Ovary (tissue), 9 donors: Measurements from ENCODE around the gene GSG1L. TPM values are rescaled to one million over a fixed set of nuclear protein-coding genes. Genes with fewer than 3 reads are reported as not detected.

ENCODE experiments used
- DNase-seq, 5 donors: peaks; one replicate each; pipeline ENCODE4 v3.0.0-alpha.2; 2019 to 2020
- H3K27ac ChIP-seq, 2 donors: fragments of 200-600 bp; one replicate each; pipeline versions ENCODE4 v1.5.1 to v1.8.0; 2019 to 2022
- H3K27me3 ChIP-seq: fragments of 200-600 bp; one replicate; pipeline ENCODE4 v1.8.0; 2022
- H3K36me3 ChIP-seq: fragments of 200-600 bp; sonication (generic); one replicate; pipeline ENCODE4 v1.5.1; 2019
- H3K4me1 ChIP-seq: one replicate; pipeline ENCODE4 v1.8.1; 2013; ENCODE audit warnings: mild to moderate bottlenecking, moderate library complexity; ENCODE audit not compliant: insufficient read depth
- H3K4me3 ChIP-seq: fragments of 200-600 bp; sonication (generic); one replicate; pipeline ENCODE4 v1.5.1; 2017
- H3K9me3 ChIP-seq, 2 donors: fragments of 200-600 bp in 1 of 2; sonication (generic) in 1 of 2; one replicate each; pipeline versions ENCODE4 v1.5.1 to v1.8.1; 2013 to 2019; ENCODE audit warnings: mild to moderate bottlenecking in 1 of 2, moderate library complexity in 1 of 2
- CTCF ChIP-seq, 3 donors: fragments of 450-650 bp in 2 of 3; fragments of 200-600 bp in 1 of 3; IDR thresholded peaks; one replicate each; pipeline versions ENCODE4 v1.5.1 to v1.8.0; 2016 to 2022; ENCODE audit warnings: antibody characterized with exemption in 3 of 3, mild to moderate bottlenecking in 1 of 3
- EP300 ChIP-seq: sonication (generic); formaldehyde crosslinking; IDR thresholded peaks from one replicate; pipeline ENCODE4 v1.6.1; 2017; ENCODE audit warnings: antibody characterized with exemption
- POLR2A ChIP-seq: fragments of 450-650 bp; IDR thresholded peaks from one replicate; pipeline ENCODE4 v1.6.1; 2017; ENCODE audit warnings: antibody characterized with exemption, mild to moderate bottlenecking, moderate library complexity
- WGBS, 3 donors: extraction: QIAGEN DNeasy Blood & Tissue Kit in 1 of 3; methylation state at CpG; one replicate each; pipeline versions ENCODE4 v1.1.5 to v1.1.7; 2013 to 2017; 5-methylcytosine and 5-hydroxymethylcytosine counted together
- intact Hi-C, 4 donors: fragments of 100-400 bp; cut with DNase I; formaldehyde crosslinking; loops; one replicate each; pipeline versions ENCODE4 v1.11.0 to v1.15.1; 2022 to 2023
- polyA plus RNA-seq, 2 donors: library from polyadenylated mRNA; stranded (reverse); fragments of 200-250 nt in 1 of 2; fragments of 350-450 nt in 1 of 2; fragmentation: Illumina TruSeq in 1 of 2; extraction: RNeasy Lipid Tissue Mini Kit (QIAGEN cat#74804) in 1 of 2; gene quantifications; one replicate each; pipeline ENCODE4 v1.2.3, GENCODE V29; 2013 to 2014
- total RNA-seq, 7 donors: library from RNA; depleted of rRNA in 2 of 7; stranded (reverse); fragments of >200 nt in 2 of 7; fragmentation: NEBNext Ultra II Directional in 3 of 7; extraction: Animal tissue kit (Norgen Biotek cat#: 25700) in 3 of 7; gene quantifications; one replicate each; pipeline versions ENCODE4 v1.1.0 to v1.2.4, GENCODE V29; 2016 to 2023
- donor health status: DM: no; HTN: no; CAD: no; lungs with moderate emphysema.
- donor health status: DM: no; HTN: no; CAD: no.
- donor health status: Bipolar disorder and iron deficiency.
- donor health status: DM: yes; HTN: yes; CAD: no.
- donor health status: DM: no; HTN: no; CAD: no.
- donor health status: DM: yes; HTN: yes; CAD: no.

Gene GSG1L
- total and polyA plus RNA-seq, 9 donors: 0.30 to 1.1 (median 0.46) TPM; not detected in 4

GRCh38 chr16:28001184-28001583, 62.3 kb downstream of the GSG1L start:
- intact Hi-C loops: loop anchor here in 1 of 4 donors (10.0 kb wide), 1 partner anchor 64 kb away; the partner anchor contains the start of gene GSG1L
- 45 to 51% (median 50%) methylated on average over 9 of the region's 9 CpGs for WGBS, 3 donors
- TF ChIP-seq EP300 (no peak), CTCF (IDR thresholded peaks at IDR 0.05) (no peak), POLR2A (no peak)

GRCh38 chr16:28000314-28001169, 63.0 kb downstream of the GSG1L start:
- TF ChIP-seq CTCF (IDR thresholded peaks at IDR 0.05) (no peak), EP300 (no peak), POLR2A (no peak)
- no peaks in the 10 kb centered on the region for H3K9me3 ChIP-seq
- no peaks in the 10 kb centered on the region for H3K27me3 ChIP-seq
- intact Hi-C loops: loop anchor here in 1 of 4 donors (10.0 kb wide), 1 partner anchor 64 kb away; the partner anchor contains the start of gene GSG1L
- no peak overlapping the region for H3K4me3 ChIP-seq
- H3K27ac ChIP-seq: no peak overlapping the region
- no peaks in the 10 kb centered on the region for H3K36me3 ChIP-seq
- no peak for DNase-seq
- no peaks in the 10 kb centered on the region for H3K4me1 ChIP-seq
- 19 to 22% (median 22%) methylated on average over 9 of the region's 9 CpGs for WGBS, 3 donors

More at GRCh38 chr16:28001184-28001583, 62.3 kb downstream of the GSG1L start:
- H3K4me1 ChIP-seq: no peaks in the 10 kb centered on the region
- no peak overlapping the region for H3K4me3 ChIP-seq
- DNase-seq: no peak
- H3K27me3 ChIP-seq: no peaks in the 10 kb centered on the region
- H3K9me3 ChIP-seq: no peaks in the 10 kb centered on the region
- H3K36me3 ChIP-seq: no peaks in the 10 kb centered on the region
- no peak overlapping the region for H3K27ac ChIP-seq

GRCh38 chr16:27999687-28000086, 63.8 kb downstream of the GSG1L start:
- Histone ChIP-seq H3K27me3 (no peaks in the 10 kb centered on the region), H3K9me3 (no peaks in the 10 kb centered on the region), H3K36me3 (no peaks in the 10 kb centered on the region), H3K4me3 (no peak overlapping the region), H3K27ac (no peak overlapping the region), H3K4me1 (no peaks in the 10 kb centered on the region)
- WGBS, 3 donors: 57 to 78% (median 75%) methylated on average over 2 of the region's 2 CpGs
- TF ChIP-seq CTCF (IDR thresholded peaks at IDR 0.05): no peak
- no peak for TF ChIP-seq EP300
- no peak for TF ChIP-seq POLR2A
- intact Hi-C loops: loop anchor here in 1 of 4 donors (10.0 kb wide), 1 partner anchor 65 kb away; the partner anchor contains the start of gene GSG1L
- DNase-seq: no peak

GRCh38 chr16:27995378-27995777, 68.1 kb downstream of the GSG1L start:
- H3K4me1 ChIP-seq: no peaks in the 10 kb centered on the region
- intact Hi-C loops: no loop called here
- no peak overlapping the region for H3K27ac ChIP-seq
- H3K36me3 ChIP-seq: no peaks in the 10 kb centered on the region
- TF ChIP-seq CTCF (IDR thresholded peaks at IDR 0.05) (no peak), POLR2A (no peak), EP300 (no peak)
- peaks cover 0 to 3% of the 10 kb centered on the region in 2 donors for H3K9me3 ChIP-seq
- no peak overlapping the region for H3K4me3 ChIP-seq
- no peaks in the 10 kb centered on the region for H3K27me3 ChIP-seq
- DNase-seq: no peak
- WGBS, 3 donors: 56 to 64% (median 57%) methylated on average over 5 of the region's 5 CpGs
